Psoas muscle (tissue), 8 donors: ENCODE measurements around the gene PRSS21. TPM values are rescaled to one million over a fixed set of nuclear protein-coding genes. Genes with fewer than 3 reads are reported as not detected.

Source experiments
- ATAC-seq, 4 donors: fragments of 200-7000 bp; cut with Tn5 transposase; one replicate each; pipeline ENCODE4 v1.9.1; 2020; ENCODE audit warnings: moderate library complexity in 3 of 4, mild to moderate bottlenecking in 2 of 4
- DNase-seq, 2 donors: peaks; one replicate each; pipeline ENCODE4 v3.0.0-alpha.2; 2020
- H3K27ac ChIP-seq: fragments of 200-600 bp; one replicate; pipeline ENCODE4 v1.8.0; 2022
- H3K27me3 ChIP-seq, 3 donors: fragments of 200-600 bp in 1 of 3; one replicate each; pipeline versions ENCODE4 v1.6.1 to v1.8.0; 2013 to 2022; ENCODE audit warnings: low read length in 2 of 3, mild to moderate bottlenecking in 2 of 3, moderate library complexity in 1 of 3; ENCODE audit not compliant: insufficient read depth in 3 of 3
- H3K36me3 ChIP-seq, 2 donors: fragments of 200-600 bp in 1 of 2; one replicate each; pipeline versions ENCODE4 v1.6.1 to v1.8.0; 2013 to 2022; ENCODE audit warnings: low read depth in 1 of 2, mild to moderate bottlenecking in 1 of 2, moderate library complexity in 1 of 2; ENCODE audit not compliant: insufficient read depth in 1 of 2
- H3K4me1 ChIP-seq: fragments of 200-600 bp; one replicate; pipeline ENCODE4 v1.8.0; 2022
- H3K4me3 ChIP-seq: fragments of 200-600 bp; one replicate; pipeline ENCODE4 v1.8.0; 2022; ENCODE audit warnings: mild to moderate bottlenecking
- H3K9me3 ChIP-seq: fragments of 200-600 bp; one replicate; pipeline ENCODE4 v1.8.0; 2022
- CTCF ChIP-seq: fragments of 200-600 bp; IDR thresholded peaks from one replicate; pipeline ENCODE4 v1.8.0; 2022; ENCODE audit warnings: antibody characterized with exemption
- WGBS, 3 donors: extraction: QIAGEN DNeasy Blood & Tissue Kit; methylation state at CpG; one replicate each; pipeline versions ENCODE4 v1.1.6 to v1.1.7; 2013; 5-methylcytosine and 5-hydroxymethylcytosine counted together
- intact Hi-C, 2 donors: fragments of 100-400 bp; cut with DNase I; formaldehyde crosslinking; loops; one replicate each; pipeline versions ENCODE4 v1.11.0 to v1.14.2; 2022
- polyA plus RNA-seq, 3 donors: library from polyadenylated mRNA; stranded (reverse); fragments of 200-250 nt; gene quantifications; one replicate each; pipeline ENCODE4 v1.2.3, GENCODE V29; 2013
- total RNA-seq, 4 donors: library from RNA; stranded (reverse); fragmentation: NEBNext Ultra II Directional in 2 of 4; extraction: Animal tissue kit (Norgen Biotek cat#: 25700) in 2 of 4; gene quantifications; one replicate each; pipeline versions ENCODE4 v1.2.1 to v1.2.4, GENCODE V29; 2021 to 2023
- donor health status: healthy with polysubstance abuse.
- donor health status: DM: no; HTN: no; CAD: no; lungs with moderate emphysema.
- donor health status: Bipolar disorder and iron deficiency.
- donor health status: healthy.
- donor health status: DM: yes; HTN: yes; CAD: no.
- donor health status: DM: no; HTN: no; CAD: no.
- donor health status: DM: no; HTN: no; CAD: no.
- donor health status: DM: yes; HTN: yes; CAD: no.

The PRSS21 gene
- total and polyA plus RNA-seq, 7 donors, result 0.05 to 0.20 (median 0.10) TPM; not detected in 4

GRCh38 chr16:2867987-2868789, 51.2 kb downstream of the PRSS21 start:
- Histone ChIP-seq H3K27ac (peak overlapping the region; percentile 95), H3K4me1 (peaks cover 6% of the 10 kb centered on the region), H3K9me3 (no peaks in the 10 kb centered on the region), H3K4me3 (peak overlapping the region; percentile 84), H3K27me3 (no peaks in the 10 kb centered on the region), H3K36me3 (no peaks in the 10 kb centered on the region)
- intact Hi-C loops, result loop anchor here in 1 of 2 donors (10.0 kb wide), 2 partner anchors 143 to 193 kb away; partner anchors contain the start of gene PRSS27
- ATAC-seq, result peak; percentile 97 to 98 (median 98)
- WGBS, 3 donors, result 0% methylated on average over 45 of the region's 45 CpGs
- TF ChIP-seq CTCF, result peak; percentile 98
- DNase-seq, result peak; percentile 96 to 97

Other genes with a start within 250 kb of the PRSS21 start
- 10 to 100 TPM in 3 of 4 donors, 1 to 10 TPM in 1; 9.1 to 18.0 (median 16.7) TPM for gene KCTD5, start 134.7 kb upstream of the PRSS21 start, total RNA-seq
- 10 to 100 TPM; 10.8 to 65.8 (median 24.1) TPM for gene KCTD5, start 134.7 kb upstream of the PRSS21 start, polyA plus RNA-seq
- under 1 TPM in 2 of 4 donors, not detected in 2; 0.22 to 0.34 TPM for gene PRSS27, start 97.0 kb upstream of the PRSS21 start, total RNA-seq
- gene PRSS27, start 97.0 kb upstream of the PRSS21 start, polyA plus RNA-seq, result under 1 TPM; 0.07 to 0.20 (median 0.08) TPM
- gene SRRM2, start 64.6 kb upstream of the PRSS21 start, total RNA-seq, result 100 to 1,000 TPM; 277 to 413 (median 316) TPM
- gene SRRM2, start 64.6 kb upstream of the PRSS21 start, polyA plus RNA-seq, result 100 to 1,000 TPM; 183 to 226 (median 216) TPM
- 100 to 1,000 TPM; 226 to 317 (median 296) TPM for gene ELOB, start 40.0 kb upstream of the PRSS21 start, total RNA-seq
- gene ELOB, start 40.0 kb upstream of the PRSS21 start, polyA plus RNA-seq, result 100 to 1,000 TPM; 344 to 660 (median 388) TPM
- gene PRSS33, start 29.7 kb upstream of the PRSS21 start, total RNA-seq, result not detected
- gene PRSS33, start 29.7 kb upstream of the PRSS21 start, polyA plus RNA-seq, result not detected
- gene PRSS41, start 18.8 kb upstream of the PRSS21 start, total RNA-seq, result not detected
- gene PRSS41, start 18.8 kb upstream of the PRSS21 start, polyA plus RNA-seq, result not detected
- not detected for gene ZG16B, start 13.1 kb downstream of the PRSS21 start, total RNA-seq
- gene ZG16B, start 13.1 kb downstream of the PRSS21 start, polyA plus RNA-seq, result under 1 TPM in 1 of 3 donors, not detected in 2; 0.62 TPM
- gene PRSS22, start 40.9 kb downstream of the PRSS21 start, total RNA-seq, result under 1 TPM in 1 of 4 donors, not detected in 3; 0.20 TPM
- gene PRSS22, start 40.9 kb downstream of the PRSS21 start, polyA plus RNA-seq, result under 1 TPM in 2 of 3 donors, not detected in 1; 0.07 to 0.13 TPM
- 10 to 100 TPM; 14.1 to 15.7 (median 15.4) TPM for gene FLYWCH2, start 66.0 kb downstream of the PRSS21 start, total RNA-seq
- 10 to 100 TPM; 26.5 to 39.4 (median 35.5) TPM for gene FLYWCH2, start 66.0 kb downstream of the PRSS21 start, polyA plus RNA-seq
- 10 to 100 TPM; 33.0 to 55.5 (median 40.3) TPM for gene FLYWCH1, start 94.7 kb downstream of the PRSS21 start, total RNA-seq
- gene FLYWCH1, start 94.7 kb downstream of the PRSS21 start, polyA plus RNA-seq, result 10 to 100 TPM; 21.2 to 65.2 (median 24.7) TPM
- not detected for gene KREMEN2, start 147.0 kb downstream of the PRSS21 start, total RNA-seq
- under 1 TPM in 2 of 3 donors, not detected in 1; 0.01 to 0.04 TPM for gene KREMEN2, start 147.0 kb downstream of the PRSS21 start, polyA plus RNA-seq
- gene PAQR4, start 152.1 kb downstream of the PRSS21 start, total RNA-seq, result 10 to 100 TPM in 1 of 4 donors, 1 to 10 TPM in 3; 4.6 to 15.9 (median 8.1) TPM
- gene PAQR4, start 152.1 kb downstream of the PRSS21 start, polyA plus RNA-seq, result 10 to 100 TPM; 12.3 to 26.1 (median 15.0) TPM
- 1 to 10 TPM in 1 of 4 donors, under 1 TPM in 3; 0.27 to 1.2 (median 0.56) TPM for gene PKMYT1, start 163.2 kb downstream of the PRSS21 start, total RNA-seq
- 1 to 10 TPM in 2 of 3 donors, under 1 TPM in 1; 0.84 to 3.7 (median 2.0) TPM for gene PKMYT1, start 163.2 kb downstream of the PRSS21 start, polyA plus RNA-seq
- gene CLDN9, start 195.7 kb downstream of the PRSS21 start, total RNA-seq, result 1 to 10 TPM in 1 of 4 donors, under 1 TPM in 3; 0.17 to 2.2 (median 0.86) TPM
- 1 to 10 TPM in 1 of 3 donors, under 1 TPM in 2; 0.12 to 1.3 (median 0.18) TPM for gene CLDN9, start 195.7 kb downstream of the PRSS21 start, polyA plus RNA-seq
- gene CLDN6, start 200.9 kb downstream of the PRSS21 start, total RNA-seq, result not detected
- 1 to 10 TPM in 1 of 3 donors, under 1 TPM in 2; 0.05 to 5.5 (median 0.45) TPM for gene CLDN6, start 200.9 kb downstream of the PRSS21 start, polyA plus RNA-seq
- 100 to 1,000 TPM; 139 to 181 (median 156) TPM for gene TNFRSF12A, start 203.1 kb downstream of the PRSS21 start, total RNA-seq
- 100 to 1,000 TPM in 2 of 3 donors, 10 to 100 TPM in 1; 69.5 to 889 (median 227) TPM for gene TNFRSF12A, start 203.1 kb downstream of the PRSS21 start, polyA plus RNA-seq
- 100 to 1,000 TPM in 2 of 4 donors, 10 to 100 TPM in 2; 65.1 to 258 (median 129) TPM for gene HCFC1R1, start 206.7 kb downstream of the PRSS21 start, total RNA-seq
- gene HCFC1R1, start 206.7 kb downstream of the PRSS21 start, polyA plus RNA-seq, result 100 to 1,000 TPM; 131 to 233 (median 216) TPM
- 10 to 100 TPM; 17.0 to 34.4 (median 25.8) TPM for gene THOC6, start 206.8 kb downstream of the PRSS21 start, total RNA-seq
- 10 to 100 TPM; 26.9 to 72.2 (median 39.8) TPM for gene THOC6, start 206.8 kb downstream of the PRSS21 start, polyA plus RNA-seq
- gene BICDL2, start 219.7 kb downstream of the PRSS21 start, total RNA-seq, result not detected
- under 1 TPM in 2 of 3 donors, not detected in 1; 0.01 to 0.18 TPM for gene BICDL2, start 219.7 kb downstream of the PRSS21 start, polyA plus RNA-seq
- gene MMP25, start 229.3 kb downstream of the PRSS21 start, total RNA-seq, result 1 to 10 TPM in 3 of 4 donors, under 1 TPM in 1; 0.67 to 2.3 (median 1.2) TPM
- gene MMP25, start 229.3 kb downstream of the PRSS21 start, polyA plus RNA-seq, result 1 to 10 TPM in 1 of 3 donors, under 1 TPM in 2; 0.13 to 1.2 (median 0.23) TPM
- gene IL32, start 248.4 kb downstream of the PRSS21 start, total RNA-seq, result 100 to 1,000 TPM in 3 of 4 donors, 10 to 100 TPM in 1; 90.5 to 192 (median 123) TPM
- gene IL32, start 248.4 kb downstream of the PRSS21 start, polyA plus RNA-seq, result 100 to 1,000 TPM; 302 to 749 (median 618) TPM